NCI-H2029 (cell line): ENCODE measurements around the gene SLCO3A1.

Experiments
- DNase-seq: peaks from one replicate; lab custom pipeline; 2025; lab: John Stamatoyannopoulos, UW

Gene SLCO3A1

DNA sequence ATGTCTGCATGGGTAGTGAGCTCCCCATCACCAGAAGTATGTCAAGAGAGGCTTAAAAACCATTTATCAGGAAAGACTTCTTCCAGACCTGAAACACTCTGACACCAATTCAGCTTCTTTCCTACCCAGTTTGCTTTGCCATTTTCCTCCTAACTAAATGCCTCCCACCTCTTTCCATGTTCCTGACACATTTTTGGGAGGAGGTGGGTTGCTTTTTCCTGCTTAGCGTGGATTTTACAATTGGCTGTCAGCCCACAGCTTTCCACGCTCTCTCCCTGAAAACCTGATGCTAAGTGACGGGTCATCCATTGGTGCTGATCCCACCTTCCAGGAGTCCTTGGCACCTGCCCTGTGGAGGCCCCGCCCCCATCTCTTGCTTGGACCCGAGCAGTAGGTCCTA is 275.3 kb downstream of the SLCO3A1 start:
- no peak for DNase-seq

DNA sequence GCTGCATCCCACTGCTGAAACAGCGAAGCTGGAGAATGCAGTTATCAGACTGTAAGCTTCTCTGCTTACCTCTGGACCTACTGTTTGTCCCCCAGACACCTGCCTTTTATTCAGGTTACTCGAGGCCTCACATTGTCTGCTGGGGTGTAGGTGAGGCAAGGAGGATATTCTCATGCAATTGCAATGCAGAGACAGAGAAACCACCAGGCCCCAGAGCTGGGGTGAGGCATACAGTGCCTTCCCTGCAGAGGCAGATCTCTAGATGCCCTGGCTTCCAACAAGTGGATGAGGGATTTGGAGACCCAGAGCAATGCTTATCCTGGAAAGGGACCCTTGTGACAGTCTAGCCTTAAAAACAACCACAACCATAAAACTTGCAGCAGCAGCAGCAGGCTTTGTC is 276.7 kb downstream of the SLCO3A1 start:
- no peak for DNase-seq

DNA sequence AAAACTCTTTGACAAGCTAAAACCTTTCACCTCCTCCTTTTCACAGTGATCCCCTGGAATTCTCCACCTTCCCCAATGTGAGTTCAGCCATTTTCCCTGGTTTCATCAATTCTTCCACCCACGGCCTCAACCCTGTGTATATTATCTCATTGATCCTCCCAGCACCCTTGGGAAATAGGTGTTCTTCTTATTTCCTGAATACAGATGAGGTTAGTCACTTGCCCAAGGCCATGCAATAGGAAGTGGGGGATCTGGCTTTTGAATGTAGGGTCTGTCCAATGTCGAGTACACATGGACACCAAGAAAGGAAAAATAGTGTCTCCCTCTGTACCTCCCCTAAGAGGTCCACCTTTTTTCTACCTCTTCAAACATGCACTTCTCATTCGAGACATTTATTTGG is 277.4 kb downstream of the SLCO3A1 start:
- DNase-seq, result no peak

DNA sequence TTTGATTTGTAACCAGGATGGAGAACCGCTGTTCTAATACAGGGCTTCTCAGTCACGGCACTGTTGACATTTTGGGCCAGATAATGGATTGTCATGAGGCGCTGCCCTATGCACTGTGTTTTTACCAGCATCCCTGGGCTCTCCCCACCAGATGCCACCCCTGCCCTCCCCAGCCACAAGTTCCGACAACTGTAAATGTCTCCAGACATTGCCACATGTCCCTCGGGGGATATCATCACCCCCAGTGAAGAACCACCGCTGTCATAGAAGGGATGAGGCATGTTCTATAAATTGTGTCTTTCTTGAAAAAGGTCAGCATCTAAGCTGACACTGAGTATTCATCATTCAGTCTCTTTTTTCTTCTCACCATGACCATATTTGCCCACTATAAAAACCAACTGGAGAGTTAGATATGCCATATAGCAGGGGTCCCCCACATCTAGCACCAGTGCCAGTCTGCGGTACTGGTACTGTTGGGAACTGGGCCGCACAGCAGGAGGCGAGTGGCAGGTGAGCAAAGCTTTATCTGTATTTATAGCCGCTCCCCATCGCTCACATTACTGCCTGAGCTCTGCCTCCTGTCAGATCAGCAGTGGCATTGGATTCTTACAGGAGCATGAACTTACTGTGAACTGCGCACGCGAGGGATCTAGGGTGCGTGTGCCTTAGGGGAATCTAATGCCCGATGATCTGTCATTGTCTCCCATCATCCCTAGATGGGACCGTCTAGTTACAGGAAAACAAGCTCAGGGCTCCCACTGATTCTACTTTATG is 279.7 kb downstream of the SLCO3A1 start:
- no peak for DNase-seq

DNA sequence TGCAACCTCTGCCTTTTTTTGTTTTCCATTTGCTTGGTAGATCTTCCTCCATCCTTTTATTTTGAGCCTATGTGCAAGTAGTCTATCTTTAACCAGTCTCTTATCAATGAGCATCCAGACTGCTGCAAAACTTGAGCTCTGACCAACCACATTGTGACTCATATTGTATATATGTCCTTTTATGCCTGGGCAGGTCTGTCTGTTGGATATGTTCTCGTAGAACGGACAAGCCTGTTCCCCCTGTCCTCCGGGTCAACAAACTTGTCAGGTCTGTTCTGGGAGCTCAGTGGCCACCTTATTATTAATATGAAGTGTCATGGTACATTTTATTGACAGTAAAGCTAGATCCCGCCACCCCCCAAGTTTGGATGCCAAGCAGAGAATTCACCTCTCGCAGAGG is 287.3 kb downstream of the SLCO3A1 start:
- DNase-seq, result no peak

DNA sequence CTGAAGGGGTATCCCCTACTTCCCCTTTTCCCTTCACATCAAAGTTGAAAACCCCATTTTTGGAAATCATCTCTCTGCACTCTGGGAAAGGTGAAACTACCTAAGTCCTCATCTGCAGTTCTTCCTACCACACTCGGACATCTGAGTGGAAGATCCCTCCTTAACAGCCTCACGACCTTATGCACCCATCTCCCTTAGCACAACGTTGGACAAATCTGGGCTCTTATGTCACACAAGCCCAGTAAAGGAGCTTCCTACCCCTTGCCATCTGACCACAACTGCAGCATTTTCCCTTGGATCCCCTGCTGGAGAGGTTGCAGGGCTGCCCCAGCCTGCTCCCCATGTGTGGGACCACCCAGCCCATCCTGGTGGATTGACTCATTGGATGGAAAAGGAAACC is 288.1 kb downstream of the SLCO3A1 start:
- no peak for DNase-seq

DNA sequence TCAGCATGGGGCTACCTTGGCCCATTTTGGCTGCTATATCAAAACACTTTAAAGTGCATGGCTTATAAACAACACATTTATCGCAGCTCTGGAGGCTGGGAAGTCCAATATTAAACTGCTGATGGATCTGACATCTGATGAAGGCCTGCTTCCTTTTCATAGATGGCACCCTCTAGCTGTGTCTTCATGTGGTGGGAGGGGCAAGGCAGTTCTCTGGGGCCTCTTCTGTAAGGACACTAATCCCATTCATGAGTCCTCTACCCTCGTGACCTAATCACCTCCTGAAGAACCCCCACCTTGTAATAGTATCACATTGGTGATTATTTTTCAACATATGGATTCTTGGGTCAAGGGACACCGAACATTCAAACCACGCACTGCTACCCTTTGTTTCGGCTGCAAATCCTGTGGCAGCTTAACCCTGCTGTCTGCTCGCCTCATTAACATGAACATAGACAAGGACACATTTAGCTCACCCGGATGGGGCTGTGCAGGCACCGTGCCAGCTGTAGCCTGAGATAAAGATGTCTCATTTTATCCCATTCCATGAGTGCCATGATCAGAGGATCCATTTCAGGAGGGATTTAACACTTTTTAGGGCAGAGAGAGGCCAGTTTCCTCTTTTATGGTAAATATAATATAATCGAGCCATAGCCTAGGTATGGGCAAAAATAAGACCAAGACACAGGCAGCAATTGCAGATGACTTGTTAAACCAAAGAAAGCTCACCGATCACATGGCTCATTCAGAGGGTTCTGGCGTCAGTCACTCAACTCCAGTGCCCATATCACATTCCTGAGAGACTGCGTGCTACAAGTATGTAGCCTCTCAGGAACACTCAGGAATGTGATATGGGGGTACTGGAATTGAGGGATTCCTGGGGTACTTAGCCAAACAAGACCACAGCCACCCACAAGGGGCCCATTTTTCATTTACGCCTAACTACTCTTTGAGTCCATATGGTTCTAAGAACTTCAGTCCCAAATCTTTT is 289.0 kb downstream of the SLCO3A1 start:
- DNase-seq, result no peak

DNA sequence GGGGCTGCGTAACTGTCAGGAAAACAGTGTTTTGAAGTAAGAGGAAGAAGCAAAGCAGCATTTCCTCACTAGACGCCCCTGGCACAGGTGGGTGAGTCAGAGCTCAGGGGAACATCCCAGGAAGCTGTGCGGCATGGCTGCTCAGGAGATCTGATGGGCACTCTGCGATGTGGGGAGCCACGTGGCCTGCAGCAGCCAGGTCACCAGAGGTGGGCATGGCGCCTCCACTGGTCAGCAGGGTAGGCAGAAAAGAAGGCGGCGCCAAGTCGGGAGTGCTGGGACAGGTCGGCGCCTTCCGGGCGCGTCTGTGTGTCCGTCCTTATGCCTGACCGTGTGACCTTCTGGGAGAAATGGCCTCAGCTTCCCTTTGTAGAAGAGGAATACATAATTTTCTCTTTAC is 290.3 kb downstream of the SLCO3A1 start:
- no peak for DNase-seq

DNA sequence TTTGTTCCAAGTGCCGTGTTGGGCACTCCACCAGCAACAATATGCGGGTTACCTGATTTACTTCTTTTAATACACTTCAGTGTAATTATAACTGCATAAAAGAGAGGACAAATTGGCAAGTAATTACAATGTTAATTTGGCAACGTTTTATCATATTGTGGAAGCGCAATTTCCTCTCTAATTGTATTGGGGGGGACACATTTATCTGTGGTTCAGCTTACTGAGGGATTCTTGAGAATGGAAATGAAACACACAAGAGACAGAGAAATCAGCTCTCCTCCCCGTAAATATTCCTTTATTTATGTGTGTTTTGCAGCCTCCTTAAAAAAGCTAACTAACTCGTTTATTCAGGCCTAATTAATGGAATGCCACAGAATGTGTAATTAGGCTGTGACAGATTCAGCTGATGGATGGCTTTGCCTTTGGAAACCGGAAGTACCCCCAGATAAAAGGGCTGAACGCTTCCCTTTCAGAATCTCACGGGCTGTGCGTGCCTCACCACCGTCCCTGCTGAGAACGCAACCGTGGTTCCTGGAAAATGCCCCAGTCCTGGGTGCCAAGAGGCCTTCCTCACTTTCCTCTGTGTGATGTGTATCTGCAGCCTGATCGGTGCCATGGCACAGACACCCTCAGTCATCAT is 293.1 kb downstream of the SLCO3A1 start:
- DNase-seq, result no peak

DNA sequence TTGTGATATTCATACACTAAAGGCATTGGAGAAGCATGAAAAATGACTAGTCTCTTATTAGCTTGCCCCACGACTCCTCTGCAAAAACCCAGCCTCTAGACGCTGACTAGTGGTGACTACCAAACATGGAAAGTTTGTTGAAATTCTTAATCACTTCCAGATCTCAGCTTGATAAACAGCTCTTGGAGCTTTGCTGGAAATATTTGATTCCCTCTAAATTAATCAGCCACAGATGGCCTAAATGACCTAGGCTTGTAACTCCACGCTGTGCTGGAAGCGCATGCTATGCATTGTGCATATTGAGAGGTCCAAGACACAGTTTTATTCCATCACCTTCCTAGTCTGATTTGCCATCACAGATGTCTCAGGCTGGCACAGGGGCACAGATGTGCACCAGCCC is 295.5 kb downstream of the SLCO3A1 start:
- DNase-seq, result no peak

DNA sequence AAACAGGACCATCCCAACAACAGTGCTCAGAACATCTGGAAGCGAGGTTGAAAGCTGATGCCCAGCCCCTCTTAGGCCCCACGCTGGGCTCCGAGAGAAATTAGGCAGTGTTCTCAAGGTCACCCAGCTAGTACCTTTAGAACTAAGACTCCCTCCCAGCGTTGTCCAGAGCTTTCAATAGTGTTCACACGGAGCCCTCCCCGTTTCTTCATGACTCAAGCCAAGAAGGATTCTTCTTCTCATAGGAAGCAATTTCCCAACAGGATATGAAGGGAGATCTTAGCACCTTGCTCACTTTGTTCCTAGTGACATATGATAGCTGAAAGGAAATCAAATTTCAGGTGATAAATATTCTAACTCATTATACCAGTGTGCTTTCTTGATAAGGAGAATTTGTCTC is 296.0 kb downstream of the SLCO3A1 start:
- DNase-seq, result no peak

DNA sequence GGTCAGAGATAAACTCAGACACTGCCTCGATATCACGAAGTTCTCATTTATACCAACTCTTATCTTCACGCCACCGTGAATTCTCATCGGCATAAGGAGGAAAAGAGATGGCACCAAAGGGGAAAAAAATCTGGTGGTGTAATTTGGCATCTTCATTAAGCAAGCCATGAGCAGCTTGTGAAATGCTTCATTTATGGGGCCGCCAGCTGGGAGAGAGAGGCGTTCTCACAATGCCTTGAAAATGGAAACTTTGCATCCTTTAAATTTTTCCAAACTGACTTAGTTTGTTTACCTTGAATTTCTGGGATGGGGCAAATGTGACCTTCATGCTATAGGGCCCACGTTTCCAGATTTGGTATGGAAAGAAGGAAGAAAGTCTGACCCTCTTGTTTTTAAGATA is 297.7 kb downstream of the SLCO3A1 start:
- DNase-seq, result no peak

DNA sequence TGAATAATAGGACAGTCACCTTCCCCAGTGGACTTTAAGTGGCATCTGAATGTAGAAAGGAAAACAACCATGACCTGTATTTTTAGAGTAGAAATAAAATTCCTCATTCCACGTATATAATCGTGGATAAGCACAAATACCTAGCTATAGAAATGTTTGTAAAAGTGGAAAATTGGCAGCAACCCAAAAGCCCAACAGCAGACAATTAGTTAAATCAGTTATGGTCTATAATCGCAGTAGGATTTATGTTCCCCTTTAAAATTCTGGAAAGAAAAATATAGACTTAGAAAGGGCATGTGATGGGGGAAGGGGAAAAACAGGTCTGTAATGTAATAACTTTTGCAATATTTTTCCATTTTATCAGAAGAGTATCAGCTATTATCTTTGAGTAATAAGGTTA is 298.2 kb downstream of the SLCO3A1 start:
- DNase-seq, result no peak

DNA sequence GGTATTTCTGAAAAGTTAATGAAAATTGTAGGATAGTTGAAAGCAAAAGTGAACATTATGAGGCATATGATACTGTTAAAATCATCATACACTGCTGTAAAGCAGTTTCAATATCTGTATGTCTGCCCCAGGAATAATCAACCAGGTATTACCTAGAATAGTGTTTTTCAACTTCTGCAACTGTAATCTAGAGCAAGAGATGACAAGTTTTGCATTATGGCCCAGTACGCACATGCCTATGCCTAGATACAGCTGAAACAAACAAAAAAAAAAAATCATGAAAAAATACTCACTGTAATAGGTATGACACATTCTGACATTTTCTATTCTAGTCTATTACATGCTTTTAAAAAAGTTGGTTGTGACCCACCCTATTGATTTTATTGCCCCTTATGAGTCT is 299.5 kb downstream of the SLCO3A1 start:
- DNase-seq, result no peak

DNA sequence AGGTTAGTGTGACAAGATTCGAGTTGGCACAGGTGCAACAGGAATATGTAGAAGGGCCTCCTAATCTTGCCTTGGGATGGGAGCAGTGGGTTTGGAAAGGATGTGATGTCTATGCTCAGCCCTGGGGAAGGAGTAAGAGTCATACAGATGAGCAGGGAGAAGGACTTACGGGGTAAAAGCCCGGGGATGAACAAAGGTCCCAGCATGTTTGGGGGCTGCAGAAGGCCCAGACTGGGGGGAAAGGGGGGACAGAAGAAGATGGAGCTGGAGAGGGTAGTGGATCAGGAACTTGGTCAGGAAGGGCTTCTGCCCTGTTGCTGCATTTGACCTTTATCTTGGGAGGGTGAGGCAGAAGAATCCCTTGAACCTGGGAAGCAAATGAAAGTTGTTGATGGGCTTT is 300.1 kb downstream of the SLCO3A1 start:
- DNase-seq, result no peak

DNA sequence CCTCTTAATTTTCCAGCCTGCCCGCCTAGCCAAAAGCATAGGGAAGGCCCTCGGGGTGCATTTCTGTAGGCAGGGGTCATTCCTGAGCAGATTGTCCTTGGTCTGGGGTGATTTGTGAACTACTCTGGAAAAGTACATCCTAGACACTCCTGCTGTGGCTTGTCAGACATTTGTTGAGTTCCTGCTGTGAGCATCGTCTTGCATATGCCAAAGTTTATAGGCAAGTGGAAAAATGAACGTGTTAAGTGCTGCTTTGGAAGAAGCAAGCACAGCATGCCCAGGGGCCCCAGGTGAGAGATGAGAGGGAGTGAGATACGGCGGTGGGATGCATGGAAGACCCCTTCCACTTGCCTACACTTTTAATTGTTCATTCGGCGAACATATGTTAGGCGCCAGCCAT is 302.4 kb downstream of the SLCO3A1 start:
- DNase-seq, result no peak

DNA sequence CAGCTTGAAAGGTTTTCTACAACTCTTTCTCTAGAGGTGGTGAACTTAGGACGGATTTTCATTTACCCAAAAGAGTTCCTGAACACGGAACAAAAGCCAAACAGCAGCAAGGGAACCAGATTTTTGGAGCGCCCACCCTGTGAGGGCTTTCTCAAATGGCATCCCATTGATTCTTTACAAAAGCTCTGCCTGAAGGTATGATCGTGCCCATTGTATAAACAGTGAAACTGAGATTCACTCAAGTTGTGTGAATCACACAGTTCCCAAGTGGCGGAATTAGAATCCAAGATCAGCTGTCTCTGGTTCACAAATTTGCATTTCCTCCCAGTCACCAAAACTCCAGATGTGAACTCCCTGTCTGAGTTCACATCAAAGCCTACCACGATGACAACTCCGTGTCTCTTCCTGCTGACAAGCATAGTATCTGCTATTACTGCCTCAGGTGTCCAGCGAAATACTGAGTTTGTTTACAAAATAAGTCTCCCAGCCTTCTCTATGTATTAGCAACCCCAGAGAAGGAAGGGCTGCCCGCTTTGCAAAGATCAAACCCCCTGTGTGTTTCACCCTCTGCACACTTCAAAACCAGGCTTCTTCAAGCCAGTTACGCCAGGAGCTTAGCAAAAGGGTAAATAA is 304.3 kb downstream of the SLCO3A1 start:
- no peak for DNase-seq

DNA sequence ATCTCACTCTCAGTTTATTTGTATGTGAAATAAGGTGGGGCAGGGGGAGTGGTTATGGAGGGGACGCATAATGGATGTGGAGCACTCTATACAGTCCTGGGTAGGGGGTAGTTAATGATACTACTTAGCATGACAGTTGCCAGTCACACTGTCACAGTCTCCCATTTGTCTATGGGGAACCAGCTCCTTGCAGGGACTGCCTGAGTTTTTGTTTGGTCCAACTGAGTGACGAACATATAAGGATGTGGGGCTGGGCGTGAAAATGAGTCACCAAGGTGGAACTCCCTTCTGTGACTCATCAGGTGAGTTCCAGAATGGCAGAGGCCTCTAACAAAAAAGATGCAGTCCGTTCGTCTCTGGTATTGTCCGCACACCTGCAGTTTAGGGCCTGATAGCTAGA is 304.9 kb downstream of the SLCO3A1 start:
- DNase-seq, result no peak

DNA sequence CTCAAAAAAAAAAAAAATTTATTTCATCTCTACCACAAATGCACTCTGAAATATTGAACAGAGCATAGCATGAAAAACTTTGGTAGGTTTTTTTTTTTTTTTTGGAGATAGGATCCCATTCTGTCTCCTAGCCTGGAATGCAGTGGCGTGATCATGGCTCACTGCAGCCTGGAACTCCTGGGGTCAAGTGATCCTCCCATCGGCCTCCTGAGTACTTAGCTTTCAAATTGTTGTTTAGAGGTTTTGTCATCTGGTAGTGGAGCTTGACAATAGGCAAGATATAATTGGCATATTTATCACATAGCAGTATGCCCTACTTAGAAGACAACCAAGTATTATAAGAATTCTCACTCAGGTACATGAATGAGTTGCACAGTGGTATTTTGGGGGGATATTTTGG is 306.0 kb downstream of the SLCO3A1 start:
- DNase-seq, result no peak

DNA sequence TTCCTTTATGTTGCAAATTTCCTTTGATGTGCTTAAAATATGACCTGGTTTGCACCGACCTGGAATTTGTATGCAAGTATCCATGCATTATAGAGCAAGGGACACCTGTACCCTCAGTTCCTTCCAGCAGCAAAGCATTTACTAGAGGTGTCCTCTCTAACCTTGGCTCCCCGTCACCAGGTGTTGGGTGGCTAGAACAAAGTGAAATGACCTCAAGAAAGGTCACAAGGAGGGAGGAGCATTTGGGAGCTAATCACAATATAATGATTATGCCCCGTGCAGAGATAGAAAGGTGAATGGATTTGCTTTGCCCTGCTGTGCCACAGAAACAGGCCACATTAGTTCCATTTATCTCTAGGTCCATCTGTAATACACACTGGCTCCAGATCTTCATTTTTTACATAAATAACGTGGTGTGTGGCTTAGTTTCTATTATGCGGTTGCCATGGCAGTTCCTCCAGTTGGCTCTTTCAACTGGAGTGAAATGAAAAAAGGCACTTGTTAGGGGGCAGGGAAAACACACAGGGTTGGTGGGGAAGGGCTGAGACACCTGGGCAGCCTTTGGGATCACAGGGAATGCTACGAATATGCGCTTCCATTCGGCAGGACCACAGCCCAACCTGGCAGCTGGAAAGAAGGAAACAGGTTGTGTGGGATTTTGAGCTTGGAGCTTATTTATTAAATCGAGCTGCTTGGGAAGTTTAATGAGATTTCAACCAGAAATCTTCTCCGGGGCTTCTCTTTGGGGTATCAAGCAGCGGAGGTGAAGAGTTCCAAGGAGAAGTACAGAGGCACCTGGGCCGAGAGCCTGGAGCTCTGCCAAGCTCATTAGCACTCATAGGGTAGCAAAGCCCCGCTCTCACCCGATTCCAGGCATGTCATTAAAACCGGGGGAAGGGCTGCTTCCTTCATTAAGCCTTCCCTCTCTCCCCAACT is 306.7 kb downstream of the SLCO3A1 start:
- no peak for DNase-seq

DNA sequence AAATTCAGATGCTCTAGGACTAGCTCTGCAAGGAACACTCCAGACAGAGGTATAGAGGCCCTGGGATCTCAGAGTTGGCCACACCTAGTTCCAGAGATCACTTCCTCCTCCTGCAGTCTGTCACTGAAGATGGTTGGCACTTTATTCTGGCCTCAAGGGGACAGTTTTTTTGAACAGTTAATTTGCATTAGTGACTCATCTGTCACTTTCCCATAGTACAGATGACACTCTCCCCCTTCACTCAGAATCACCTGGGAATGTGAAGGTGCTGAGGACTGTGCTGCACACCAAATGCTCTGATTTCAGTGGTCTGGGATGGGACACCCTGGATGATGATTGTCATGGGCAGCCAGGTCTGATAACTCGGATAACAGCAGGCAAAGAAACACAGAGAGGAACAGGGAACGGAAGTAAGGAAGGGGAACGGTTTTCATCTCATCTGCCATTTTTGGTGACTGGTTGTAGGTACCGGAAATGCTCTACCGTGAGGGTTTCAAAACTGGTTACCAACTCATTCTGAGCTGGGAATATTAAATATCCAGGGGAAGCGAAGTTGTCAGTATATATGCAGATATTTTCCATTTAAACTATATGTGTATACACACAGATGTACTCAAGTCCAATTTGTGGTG is 307.6 kb downstream of the SLCO3A1 start:
- no peak for DNase-seq
